Stomach (tissue), 4 donors: ENCODE results near the gene SYNDIG1.

Experiments
- POLR2A ChIP-seq, 4 donors: fragments of 450-650 bp; IDR thresholded peaks; one replicate each; pipeline ENCODE4 v1.6.1; 2016; ENCODE audit warnings: antibody characterized with exemption in 4 of 4, control low read depth in 2 of 4, mild to moderate bottlenecking in 1 of 4, moderate library complexity in 1 of 4
- TF ChIP-seq, protein P1 (sequence below), 7 experiments: fragments of 450-650 bp in 4 of 7; fragments of 200-600 bp in 3 of 7; sonication (generic) in 3 of 7; IDR thresholded peaks; one replicate each; pipeline ENCODE4 v1.5.1; 2016 to 2019; ENCODE audit warnings: antibody characterized with exemption in 7 of 7, control low read depth in 2 of 7, mild to moderate bottlenecking in 1 of 7

DNA sequence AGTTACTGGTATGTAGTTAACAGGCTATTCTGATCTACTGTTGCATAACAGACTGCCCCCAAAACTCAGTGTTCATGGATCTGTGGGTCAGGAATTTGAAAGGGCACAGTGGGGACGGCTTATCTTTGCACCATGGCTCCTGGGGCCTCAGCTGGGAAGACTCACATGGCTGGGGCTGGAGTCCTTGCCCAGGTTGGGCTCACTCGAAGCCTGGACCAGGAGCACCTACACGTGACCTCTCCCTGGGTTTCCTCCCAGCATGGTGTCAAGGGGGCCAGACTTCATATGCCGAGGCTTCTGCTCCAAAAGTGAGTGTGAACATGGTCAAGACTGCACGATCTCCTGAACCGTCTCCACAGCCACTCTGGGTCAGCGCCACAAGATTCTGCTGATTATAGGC is 11.7 kb downstream of the SYNDIG1 start:
- no peak for TF ChIP-seq POLR2A (IDR thresholded peaks at IDR 0.05)
- TF ChIP-seq, protein P1, sequence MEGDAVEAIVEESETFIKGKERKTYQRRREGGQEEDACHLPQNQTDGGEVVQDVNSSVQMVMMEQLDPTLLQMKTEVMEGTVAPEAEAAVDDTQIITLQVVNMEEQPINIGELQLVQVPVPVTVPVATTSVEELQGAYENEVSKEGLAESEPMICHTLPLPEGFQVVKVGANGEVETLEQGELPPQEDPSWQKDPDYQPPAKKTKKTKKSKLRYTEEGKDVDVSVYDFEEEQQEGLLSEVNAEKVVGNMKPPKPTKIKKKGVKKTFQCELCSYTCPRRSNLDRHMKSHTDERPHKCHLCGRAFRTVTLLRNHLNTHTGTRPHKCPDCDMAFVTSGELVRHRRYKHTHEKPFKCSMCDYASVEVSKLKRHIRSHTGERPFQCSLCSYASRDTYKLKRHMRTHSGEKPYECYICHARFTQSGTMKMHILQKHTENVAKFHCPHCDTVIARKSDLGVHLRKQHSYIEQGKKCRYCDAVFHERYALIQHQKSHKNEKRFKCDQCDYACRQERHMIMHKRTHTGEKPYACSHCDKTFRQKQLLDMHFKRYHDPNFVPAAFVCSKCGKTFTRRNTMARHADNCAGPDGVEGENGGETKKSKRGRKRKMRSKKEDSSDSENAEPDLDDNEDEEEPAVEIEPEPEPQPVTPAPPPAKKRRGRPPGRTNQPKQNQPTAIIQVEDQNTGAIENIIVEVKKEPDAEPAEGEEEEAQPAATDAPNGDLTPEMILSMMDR (IDR thresholded peaks at IDR 0.05), result no peak
